CD1c-positive myeloid dendritic cell (primary cell): Measurements from ENCODE around the gene MIPEP.

Source experiments
- DNase-seq: peaks from one replicate; pipeline ENCODE4 v3.0.0-alpha.2; 2016; ENCODE audit errors: extremely low spot score

The MIPEP gene

DNA sequence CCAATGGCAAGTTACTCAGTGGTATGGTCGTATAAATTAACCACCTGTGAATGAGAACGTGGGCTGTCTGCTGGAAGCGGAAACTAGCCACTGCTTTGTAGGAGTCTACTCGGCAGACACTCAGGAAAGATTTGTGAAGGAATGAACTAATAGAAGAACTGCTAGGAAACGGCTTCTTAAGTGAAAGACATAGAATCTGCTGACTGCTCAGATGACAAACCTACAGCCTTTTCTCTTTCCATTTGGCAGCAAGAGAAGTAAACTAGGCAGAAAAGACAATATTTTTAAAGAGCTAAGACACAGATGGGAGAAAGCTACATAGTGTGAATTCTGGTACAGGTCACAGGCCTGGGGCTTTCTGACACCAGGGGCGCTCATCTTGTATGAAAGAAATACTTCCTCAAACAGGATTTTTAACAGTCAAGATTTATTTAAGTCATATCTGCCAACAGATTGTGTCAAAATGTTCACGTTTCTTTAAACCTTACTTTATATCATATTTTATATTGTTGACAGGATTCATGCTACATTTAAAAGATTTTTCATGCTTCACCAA is 78.4 kb downstream of the MIPEP start:
- peak; percentile 8 for DNase-seq

DNA sequence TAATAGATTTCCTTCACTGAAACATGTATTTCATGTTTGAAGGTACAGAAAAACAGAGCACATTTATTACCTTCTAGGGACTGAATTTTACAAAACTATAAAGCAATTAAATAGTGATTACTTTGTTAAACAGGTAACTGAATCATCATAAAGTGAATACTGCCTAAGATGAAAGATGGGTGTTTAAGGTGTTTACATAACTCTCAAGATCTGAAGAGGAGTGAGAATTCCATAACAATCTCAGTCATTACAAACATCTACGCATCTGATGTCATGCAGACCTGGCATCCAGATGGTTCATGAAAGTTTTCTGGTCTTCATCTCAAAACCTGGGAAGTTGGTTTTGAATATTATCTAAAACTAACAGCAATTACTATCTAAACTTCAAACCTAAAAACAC is 80.4 kb downstream of the MIPEP start:
- no peak for DNase-seq

DNA sequence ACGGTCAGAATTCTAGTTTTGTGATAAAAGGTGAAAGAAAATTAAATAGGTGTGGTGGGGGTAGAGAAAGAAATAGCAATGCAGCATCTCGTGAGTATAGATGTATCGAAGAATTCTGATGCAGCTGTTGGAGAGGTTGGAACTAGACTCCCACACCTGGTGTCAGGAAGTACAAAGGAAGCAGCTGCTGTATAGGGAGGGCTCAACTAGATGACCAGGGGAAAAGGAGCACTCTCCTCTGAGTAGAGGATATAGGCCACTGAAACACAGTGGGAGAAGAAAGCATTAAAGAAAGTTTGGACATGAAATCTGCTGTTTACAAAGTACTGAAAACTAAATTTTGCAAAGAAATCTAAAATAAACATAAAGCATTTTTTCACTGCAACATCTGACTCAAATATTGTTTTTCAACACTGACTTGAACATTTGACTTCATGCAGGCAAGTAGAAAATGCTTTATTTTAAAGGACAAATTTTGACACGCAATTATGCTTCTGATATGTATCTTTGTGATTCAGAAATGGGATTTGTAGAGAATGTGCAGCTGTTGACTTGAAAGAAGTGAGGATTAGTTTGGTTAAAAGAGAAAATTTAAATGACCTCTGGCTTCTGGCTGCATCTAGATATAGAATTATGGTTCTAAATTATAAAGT is 82.2 kb downstream of the MIPEP start:
- no peak for DNase-seq

DNA sequence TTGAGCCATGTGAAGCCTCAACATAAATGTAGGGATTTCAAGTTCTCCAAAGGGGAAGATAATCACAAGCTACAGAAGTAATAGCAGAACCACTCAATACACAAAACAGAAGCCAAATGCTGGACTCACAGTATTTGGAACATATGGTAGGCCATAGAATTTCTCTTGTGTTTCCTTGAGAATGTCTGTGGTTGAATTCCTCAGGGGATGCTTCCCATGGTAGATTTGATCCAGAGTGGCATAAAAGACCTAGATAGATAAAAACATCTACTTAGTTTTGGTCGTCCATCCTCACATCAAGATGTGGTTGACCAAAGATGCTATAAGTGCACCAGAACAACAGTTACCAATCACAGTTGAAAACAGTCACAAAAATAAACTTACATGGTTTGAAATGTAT is 83.4 kb downstream of the MIPEP start:
- no peak for DNase-seq

DNA sequence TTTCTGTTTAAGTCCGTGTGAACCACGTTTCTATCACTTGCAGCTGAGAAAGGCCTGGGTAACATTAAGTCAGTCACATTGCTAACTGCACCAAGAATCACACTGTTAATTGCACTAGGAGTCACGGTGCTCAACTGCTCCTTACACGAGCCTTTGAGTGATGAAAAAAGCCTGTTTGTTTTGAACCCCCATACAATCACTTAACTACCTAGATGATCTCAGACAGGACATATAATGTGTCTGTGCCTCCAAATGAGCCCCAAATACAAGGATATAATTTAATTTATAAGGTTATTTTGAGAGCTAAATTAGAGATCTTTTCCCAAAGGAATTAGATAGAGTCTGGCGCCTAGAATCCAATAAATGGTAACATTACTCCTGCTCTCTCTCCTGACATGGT is 84.1 kb downstream of the MIPEP start:
- no peak for DNase-seq

DNA sequence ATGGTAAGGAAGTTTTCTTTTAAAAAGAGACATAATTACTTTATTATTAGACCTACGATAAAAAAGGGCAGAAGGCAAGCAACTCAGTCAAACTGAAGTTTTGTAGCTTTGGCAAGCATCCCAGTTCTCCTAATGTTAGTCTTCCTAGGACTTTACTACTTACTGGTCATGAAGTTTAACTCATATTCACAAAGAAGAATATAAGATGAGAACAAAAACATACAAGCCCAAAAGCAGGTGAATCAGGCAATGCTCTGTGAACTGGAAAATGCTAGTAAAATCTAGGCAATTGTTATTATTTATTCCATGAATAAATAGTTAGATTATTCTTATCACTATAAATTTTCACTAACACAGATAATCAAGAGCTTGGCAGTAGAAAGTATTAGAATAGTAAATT is 85.0 kb downstream of the MIPEP start:
- DNase-seq: no peak

DNA sequence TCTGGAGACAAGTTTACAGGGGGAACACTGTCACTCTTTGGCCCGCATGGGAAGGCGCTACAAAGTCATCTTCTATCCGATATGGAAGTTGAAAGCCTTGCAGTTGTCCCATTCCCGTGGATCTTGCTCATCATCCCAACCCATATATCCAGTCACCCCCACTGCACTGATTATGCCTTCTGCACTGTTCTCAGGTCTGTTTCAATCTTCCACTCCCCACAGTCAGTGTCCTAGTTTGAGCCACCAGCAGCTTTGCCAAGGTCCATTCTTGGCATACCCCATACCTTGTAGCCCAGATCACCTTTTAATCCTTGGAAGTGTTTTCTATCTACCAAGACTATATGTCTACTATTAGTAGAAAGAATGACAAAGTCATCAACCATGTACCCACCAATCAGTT is 88.1 kb downstream of the MIPEP start:
- no peak for DNase-seq

DNA sequence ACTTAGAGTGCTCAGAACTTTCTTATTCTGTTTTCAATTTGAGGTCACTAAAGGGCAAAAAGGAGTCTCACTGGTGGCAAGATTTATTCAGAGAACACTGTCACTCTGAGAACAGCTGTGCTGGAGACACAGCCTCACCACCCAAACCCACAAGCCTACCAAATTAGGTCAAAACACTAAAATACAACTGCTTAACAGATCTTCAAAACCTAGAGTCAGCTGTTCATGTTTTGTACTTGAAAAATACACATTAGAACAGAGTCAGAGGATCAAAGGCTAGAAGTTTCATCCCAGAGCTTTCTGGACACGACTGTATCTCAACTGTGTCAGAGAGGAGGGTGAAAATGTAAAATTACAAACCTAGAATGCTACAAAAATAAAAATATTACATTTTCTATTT is 89.3 kb downstream of the MIPEP start:
- DNase-seq: no peak

DNA sequence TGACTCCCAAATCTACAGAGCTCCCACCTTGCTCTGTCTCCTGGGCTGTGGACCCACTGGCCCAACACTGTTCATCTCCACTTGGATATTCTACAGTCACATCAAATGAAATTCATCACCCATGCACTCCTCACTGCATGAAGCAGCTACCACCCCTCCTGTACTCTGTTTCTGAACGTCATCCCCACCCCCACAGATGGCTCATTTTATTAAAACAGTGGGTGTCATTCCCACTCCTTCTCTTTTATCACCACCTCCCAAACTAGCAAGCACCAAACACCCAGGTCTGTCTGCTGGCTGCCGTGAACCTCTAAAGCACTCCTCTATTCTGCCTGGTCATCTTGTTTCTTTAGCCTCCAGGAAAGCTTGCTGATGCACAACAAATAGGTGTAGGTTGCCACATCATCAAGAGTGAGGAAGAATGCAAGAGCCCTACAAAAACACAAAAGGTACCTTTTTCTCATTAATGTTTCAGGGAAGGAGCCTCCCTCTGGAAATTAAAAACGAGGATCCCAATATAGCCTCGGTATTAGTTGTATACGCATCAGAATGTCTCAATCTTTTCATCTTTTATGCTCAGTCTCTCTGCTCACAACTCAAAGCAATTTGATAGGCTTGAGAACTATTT is 91.8 kb downstream of the MIPEP start:
- DNase-seq: no peak

DNA sequence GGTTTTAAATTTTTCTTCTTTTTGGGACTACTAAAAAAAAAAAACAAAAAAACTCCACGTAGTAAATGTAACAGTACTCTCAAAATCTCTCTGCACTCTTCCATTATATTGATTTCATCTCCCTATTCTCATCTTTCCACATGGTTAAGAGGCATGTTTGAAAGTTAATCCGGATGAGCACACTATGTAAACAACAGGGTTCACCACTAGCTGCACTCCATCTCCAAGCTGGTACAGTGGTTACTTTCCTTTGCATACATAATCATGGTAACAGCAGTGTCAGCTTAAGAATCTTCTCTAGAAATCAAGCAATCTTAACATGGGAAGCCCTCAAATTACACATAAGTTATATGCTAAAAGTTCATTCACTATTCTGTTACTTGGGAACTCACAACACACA is 92.6 kb downstream of the MIPEP start:
- DNase-seq: no peak

DNA sequence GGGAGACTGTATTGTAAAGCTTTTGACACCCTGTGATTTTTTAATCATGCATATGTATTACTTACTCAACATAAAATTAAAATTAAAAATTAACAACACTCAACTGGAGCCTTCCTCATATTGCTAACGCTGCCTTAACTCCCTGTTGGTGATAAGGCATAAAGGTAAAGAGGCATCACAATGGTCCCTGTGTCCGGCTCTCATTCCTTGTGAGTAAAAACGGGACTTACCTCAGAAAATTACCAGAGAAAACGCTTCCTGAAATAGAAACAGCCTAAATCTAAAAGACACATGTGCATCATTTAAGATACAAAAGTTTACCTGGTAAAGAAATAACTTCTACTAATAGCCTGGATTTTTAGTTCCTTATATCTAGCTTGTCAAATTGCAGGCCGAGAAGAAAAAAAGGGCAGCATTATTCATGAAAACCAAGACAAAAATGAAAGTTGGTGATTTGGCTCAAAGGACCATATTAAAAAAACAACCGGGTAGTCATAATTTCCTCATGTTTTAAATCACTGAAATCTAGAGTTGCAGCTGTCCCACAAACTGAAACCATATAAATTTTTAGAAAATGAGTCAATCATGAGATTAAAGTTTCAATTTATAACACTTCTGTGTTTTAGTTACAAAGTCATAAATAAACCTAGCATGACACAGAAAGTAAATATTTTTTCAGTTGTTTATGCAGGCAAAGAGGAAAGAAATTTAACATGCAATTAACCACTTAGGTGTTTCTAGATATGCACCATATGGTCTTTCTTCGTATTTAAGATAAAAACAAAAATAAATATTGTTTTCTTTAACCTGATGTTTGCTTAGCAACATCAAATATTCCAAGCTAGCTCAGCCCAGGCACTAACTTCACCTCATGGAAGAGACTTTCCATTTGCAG is 94.7 kb downstream of the MIPEP start:
- DNase-seq: no peak

DNA sequence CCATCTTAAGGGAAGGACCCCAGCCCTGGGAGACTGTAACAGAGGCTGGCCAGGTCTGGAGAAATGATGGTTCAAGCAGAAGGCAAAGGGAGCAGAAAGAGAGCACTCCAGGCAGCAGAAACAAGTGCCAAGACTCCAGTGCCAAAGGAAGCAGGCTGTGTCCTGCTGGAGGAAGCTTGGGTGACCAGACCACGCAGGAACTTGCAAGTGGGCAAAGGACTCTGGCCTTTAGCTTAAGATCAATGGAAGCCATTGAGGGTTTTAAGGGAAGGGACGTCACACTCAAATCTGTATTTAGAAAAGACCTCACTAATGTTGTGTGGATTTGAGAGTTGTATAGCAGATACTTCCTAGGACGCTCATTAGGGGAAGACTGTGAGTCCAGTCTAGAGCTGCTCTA is 95.5 kb downstream of the MIPEP start:
- no peak for DNase-seq

DNA sequence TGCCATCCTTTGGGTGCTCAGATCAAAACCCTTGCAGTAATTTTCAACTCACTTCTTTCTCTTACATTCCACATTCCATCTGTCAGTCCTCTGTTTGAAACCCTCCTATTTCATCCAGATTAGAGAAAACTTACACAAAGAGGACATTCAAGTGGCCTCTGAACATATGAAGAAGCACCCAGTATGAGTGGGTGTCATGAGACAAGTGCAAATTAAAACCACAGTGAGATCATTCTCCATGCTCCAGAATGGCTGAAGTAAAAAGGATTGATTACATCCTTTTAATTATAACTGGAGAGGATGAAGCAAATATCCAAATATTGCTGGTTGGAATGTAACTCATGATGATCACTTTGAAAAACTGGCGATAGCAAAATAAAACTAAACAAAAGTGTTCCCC is 96.5 kb downstream of the MIPEP start:
- DNase-seq: no peak

DNA sequence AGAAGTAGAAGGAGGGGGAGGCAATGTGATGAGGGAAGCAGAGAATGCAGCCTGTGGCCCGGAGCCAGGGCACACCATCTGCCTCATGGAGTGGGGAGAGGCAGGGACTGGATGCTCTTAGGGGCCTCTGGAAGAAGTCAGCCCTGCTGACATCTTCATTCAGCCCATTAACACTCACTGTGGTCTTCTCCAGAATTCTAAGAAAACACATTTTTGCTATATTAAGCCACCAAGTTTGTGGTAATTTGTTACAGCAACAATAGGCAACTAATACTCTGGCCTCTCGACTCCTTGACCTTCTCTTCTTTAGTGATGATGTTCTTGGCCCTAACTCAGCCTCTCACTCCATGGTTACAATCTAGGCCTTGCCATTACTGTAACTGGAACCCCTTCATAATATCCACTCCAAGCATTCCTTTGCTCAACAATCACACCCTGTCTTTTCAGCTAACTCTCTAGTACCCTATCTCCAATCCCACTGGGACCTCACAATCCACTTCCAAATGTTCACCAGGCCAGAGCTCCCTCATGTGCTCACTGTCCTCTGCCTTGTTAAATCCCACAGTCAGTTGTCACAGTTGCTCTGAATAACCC is 98.5 kb downstream of the MIPEP start:
- DNase-seq: no peak

DNA sequence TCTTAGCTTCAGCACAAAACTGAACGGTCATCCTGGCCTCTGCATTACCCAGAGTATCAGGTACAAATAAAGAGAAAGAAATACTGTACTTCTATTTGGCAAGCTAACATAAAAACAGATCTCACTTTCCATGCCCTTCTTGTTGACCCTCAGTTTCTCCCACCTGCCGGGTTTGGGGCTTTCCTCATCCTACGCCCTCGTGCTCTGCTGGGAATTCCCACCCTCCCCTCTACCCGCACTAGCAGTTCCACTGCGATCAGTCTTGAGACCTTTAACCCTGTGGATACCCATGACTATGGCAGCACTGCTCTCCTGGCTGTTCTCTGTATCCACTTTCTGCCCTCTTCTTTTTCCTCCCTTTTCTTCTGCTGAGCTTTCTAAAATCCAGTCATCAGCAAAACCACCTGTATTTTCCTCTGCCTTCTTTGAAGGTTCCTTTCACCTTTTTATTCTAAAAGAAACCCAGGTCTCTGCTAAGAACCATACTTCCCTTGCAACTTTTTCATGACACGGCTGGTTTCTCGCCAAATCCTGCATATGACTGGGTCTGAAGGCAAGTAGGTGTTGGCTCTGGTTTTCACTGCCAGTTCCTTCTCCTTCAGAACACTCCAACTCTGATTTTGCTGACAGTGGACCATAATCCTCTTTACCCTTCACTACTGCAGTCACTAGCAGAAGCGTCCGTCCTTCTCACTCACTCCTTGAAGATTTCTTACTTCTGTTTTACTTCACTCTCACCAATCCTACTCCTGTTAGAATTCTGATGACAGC is 99.4 kb downstream of the MIPEP start:
- DNase-seq: no peak

DNA sequence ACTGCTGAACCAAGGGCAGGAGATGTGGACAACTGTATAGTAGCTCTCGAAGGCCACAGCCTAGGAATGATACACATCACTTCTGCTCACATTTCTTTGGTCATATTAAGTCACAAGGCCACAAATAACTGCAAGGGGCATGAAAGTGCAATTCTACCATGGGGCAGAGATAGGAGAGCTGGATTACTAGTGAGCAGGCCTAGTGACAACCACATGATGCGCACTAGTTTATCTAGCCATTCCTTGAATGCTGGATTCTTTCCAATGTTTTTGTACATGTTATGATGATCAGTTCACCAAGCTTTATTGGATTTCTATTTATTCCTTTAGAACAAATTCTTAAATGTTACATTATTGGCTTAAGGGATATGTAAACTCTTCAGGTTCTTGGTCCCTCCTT is 100.7 kb downstream of the MIPEP start:
- no peak for DNase-seq

DNA sequence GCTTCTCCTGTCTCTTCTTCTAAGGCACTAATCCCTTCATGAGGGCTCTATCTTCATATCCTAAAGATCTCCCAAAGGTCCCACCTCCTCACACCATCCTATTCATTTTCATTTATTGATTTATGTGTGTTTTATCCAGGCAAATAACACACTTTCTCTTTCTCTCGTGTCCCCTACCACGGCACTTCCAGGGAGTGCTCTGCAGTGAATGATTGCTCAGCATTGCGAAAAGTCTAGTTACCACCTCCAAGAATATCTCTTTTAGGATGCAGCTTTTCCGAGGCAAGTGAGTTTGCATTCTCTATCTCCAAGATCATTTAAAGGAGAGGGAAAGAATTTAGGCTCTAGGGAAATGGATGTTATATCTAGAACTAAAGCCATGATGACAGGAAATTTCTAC is 101.7 kb downstream of the MIPEP start:
- DNase-seq: no peak

DNA sequence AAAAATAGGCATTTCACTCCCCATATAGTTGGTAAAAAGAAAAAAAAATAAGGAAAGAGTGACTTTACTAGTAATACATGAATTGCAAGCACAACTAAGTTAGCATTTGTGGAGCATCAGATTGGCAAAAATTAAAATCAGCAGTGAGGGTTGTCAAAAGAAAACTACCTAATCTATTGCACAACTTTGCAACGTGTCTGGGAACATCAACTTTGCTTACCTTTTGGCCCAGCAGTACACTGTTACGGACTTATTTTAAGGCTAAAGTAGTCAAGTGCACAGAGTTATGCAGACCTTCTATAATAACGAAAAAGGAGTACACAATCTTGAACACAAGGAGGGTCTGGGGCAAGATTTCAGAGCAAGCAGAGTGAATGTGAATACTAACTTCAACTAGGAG is 102.6 kb downstream of the MIPEP start:
- no peak for DNase-seq

DNA sequence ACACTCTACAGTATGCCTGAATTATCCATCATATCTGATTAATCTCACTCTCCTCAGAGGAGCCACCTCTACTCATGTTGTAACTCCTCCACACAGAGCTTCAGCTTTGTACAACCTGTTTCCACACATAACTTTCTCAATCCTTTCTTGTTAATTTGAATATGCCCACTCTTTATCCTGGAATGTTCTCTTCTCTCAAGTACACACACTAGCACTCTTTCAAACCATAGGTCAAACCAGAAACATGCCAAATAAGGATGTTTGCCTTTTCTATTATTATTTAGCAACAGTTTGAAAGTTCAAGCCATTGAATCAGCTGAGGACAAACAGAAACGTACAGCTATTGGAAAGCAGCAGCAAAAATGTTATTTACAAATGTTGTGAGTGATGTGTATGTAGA is 110.3 kb downstream of the MIPEP start:
- DNase-seq: no peak

DNA sequence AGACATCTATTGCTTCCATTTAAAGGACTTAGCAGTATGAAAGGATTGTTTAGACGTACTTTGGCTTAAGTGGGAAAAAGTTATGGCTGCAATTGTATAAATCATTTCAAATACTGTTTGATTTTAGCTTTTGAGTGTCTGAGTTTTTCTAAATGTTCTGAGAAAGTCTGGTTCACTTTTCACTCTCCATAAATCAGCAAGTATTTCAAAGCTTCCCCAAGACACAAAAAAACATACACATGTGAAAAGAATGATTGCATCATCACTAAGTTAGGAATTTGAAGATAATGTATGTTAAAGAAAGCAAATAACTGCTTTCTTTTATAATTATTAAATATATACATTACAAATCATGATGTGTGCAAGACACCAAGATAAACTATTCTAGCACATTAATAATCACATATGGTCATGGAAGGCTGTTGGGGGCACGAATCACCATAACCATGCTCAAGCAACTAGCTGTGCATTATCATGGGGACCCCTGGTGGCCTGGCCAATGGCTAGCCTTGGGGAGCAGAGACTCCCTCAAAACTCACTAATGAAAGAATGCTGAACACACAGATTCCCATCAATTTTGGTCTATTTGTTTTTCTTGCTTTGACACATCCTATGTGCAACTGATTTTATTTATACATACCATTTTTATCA is 111.1 kb downstream of the MIPEP start:
- DNase-seq: no peak

DNA sequence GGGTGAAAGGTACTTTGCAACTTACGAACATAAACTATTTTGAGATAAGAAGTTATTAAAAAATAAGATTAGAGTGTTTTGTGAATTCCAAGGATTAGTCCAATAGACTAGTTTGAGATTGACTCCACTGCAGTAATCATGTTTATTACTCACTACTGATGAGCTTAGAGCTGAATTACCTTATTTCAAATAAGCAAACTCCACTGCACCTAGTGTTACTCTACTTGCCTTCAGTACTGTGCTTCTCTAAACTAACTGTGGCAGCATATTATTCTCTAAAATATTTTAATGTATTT is 111.7 kb downstream of the MIPEP start:
- DNase-seq: no peak
